Right atrium auricular region (tissue), 2 donors: ENCODE results near the gene ISCU. TPM values are rescaled to one million over a fixed set of nuclear protein-coding genes. Genes with fewer than 3 reads are reported as not detected.

ENCODE experiments used
- DNase-seq: peaks from one replicate; pipeline ENCODE4 v3.0.0-alpha.2; 2019; ENCODE audit warnings: low spot score
- H3K27ac ChIP-seq, 2 donors: fragments of 200-600 bp; sonication (generic); 1 replicate in 1 of 2; 2 replicates in 1 of 2; pipeline ENCODE4 v1.5.1; 2016 to 2019
- H3K27me3 ChIP-seq, 2 donors: fragments of 200-600 bp; sonication (generic); one replicate each; pipeline versions ENCODE4 v1.5.1 to v1.6.0; 2017 to 2019
- H3K36me3 ChIP-seq: fragments of 200-600 bp; sonication (generic); one replicate; pipeline ENCODE4 v1.5.1; 2016
- H3K4me1 ChIP-seq, 2 donors: fragments of 200-600 bp; sonication (generic); one replicate each; pipeline versions ENCODE4 v1.5.1 to v1.6.0; 2017 to 2019
- H3K4me3 ChIP-seq, 2 donors: fragments of 200-600 bp; sonication (generic); 1 replicate in 1 of 2; 2 replicates in 1 of 2; pipeline ENCODE4 v1.5.1; 2017 to 2019; ENCODE audit warnings: mild to moderate bottlenecking in 1 of 2, moderate library complexity in 1 of 2
- H3K9me3 ChIP-seq, 2 donors: fragments of 200-600 bp; sonication (generic); one replicate each; pipeline ENCODE4 v1.5.1; 2019
- CTCF ChIP-seq, 2 donors: fragments of 200-600 bp; sonication (generic); IDR thresholded peaks; one replicate each; pipeline ENCODE4 v1.5.1; 2019; ENCODE audit warnings: antibody characterized with exemption in 2 of 2
- total RNA-seq, 2 donors: library from RNA; depleted of rRNA; stranded (reverse); fragments of >200 nt; gene quantifications; one replicate each; pipeline ENCODE4 v1.1.0, GENCODE V29; 2016

ISCU gene
- total RNA-seq, 2 donors from 2014 or later, result 421 to 433 TPM

GRCh38 chr12:108584456-108585065, 22.2 kb downstream of the ISCU start:
- no peak overlapping the region for H3K4me3 ChIP-seq
- TF ChIP-seq CTCF (IDR thresholded peaks at IDR 0.05), result no peak
- H3K27ac ChIP-seq, result no peak overlapping the region
- H3K27me3 ChIP-seq, result no peaks in the 10 kb centered on the region
- H3K36me3 ChIP-seq, result no peaks in the 10 kb centered on the region
- DNase-seq, result no peak
- peaks cover 0 to 7% of the 10 kb centered on the region in 2 donors for H3K4me1 ChIP-seq
- H3K9me3 ChIP-seq, result no peaks in the 10 kb centered on the region

DNA sequence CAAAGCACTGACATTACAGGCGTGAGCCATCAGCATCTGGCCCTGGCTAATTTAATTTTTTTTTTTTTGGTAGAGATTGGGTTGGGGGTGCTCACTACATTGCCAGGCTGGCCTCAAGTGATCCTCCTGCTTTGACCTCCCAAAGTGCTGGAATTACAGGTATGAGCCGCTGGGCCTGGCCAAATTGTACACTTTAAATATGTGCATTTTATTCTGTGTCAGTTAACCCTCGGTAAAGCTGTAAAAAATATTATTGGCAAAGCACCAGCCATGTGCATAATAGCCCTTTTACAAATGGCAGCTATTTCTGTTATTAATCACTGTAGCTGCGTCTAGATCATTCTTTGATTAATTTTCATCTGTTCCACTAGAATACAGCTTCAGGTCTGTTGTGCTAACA, 23.5 kb downstream of the ISCU start:
- Histone ChIP-seq H3K27ac (no peak overlapping the region), H3K9me3 (no peaks in the 10 kb centered on the region), H3K4me1 (no peaks in the 10 kb centered on the region), H3K27me3 (no peaks in the 10 kb centered on the region), H3K36me3 (no peaks in the 10 kb centered on the region), H3K4me3 (no peak overlapping the region)
- DNase-seq, result no peak
- TF ChIP-seq CTCF (IDR thresholded peaks at IDR 0.05), result no peak

GRCh38 chr12:108586306-108586705, 23.9 kb downstream of the ISCU start:
- no peaks in the 10 kb centered on the region for H3K27me3 ChIP-seq
- H3K9me3 ChIP-seq, result no peaks in the 10 kb centered on the region
- DNase-seq, result no peak
- H3K4me3 ChIP-seq, result no peak overlapping the region
- no peaks in the 10 kb centered on the region for H3K36me3 ChIP-seq
- no peak for TF ChIP-seq CTCF (IDR thresholded peaks at IDR 0.05)
- no peaks in the 10 kb centered on the region for H3K4me1 ChIP-seq
- no peak overlapping the region for H3K27ac ChIP-seq

DNA sequence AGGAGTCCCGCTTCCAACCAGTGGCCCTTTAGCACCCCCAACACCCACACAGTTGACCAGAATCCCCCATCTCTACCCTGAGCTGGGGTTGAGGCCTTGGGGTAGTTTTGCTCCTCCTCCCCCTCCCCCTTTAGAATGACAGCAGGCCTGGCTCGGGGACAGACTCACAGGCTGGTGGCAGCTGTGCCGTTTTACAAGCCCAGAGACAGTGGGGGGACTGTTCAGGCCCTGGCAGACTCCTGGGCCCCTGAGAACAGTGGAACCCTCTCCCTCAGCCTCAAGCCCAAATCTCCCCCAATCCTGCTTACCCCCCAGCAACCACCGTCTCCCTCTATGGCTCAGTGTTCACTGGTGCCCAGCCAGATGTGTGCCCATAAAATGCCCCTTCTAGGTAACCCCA, 25.4 kb downstream of the ISCU start:
- no peaks in the 10 kb centered on the region for H3K4me1 ChIP-seq
- DNase-seq, result no peak
- no peaks in the 10 kb centered on the region for H3K27me3 ChIP-seq
- H3K4me3 ChIP-seq, result no peak overlapping the region
- H3K9me3 ChIP-seq, result no peaks in the 10 kb centered on the region
- TF ChIP-seq CTCF (IDR thresholded peaks at IDR 0.05), result no peak
- H3K27ac ChIP-seq, result no peak overlapping the region
- no peaks in the 10 kb centered on the region for H3K36me3 ChIP-seq

GRCh38 chr12:108589028-108589839, 26.8 kb downstream of the ISCU start:
- no peaks in the 10 kb centered on the region for H3K4me1 ChIP-seq
- no peak for TF ChIP-seq CTCF (IDR thresholded peaks at IDR 0.05)
- H3K4me3 ChIP-seq, result no peak overlapping the region
- H3K36me3 ChIP-seq, result no peaks in the 10 kb centered on the region
- DNase-seq, result no peak
- H3K9me3 ChIP-seq, result no peaks in the 10 kb centered on the region
- H3K27ac ChIP-seq, result no peak overlapping the region
- H3K27me3 ChIP-seq, result no peaks in the 10 kb centered on the region
